Esophagus muscularis mucosa (tissue), 4 donors: ENCODE measurements around the gene MAGEB2. TPM values are rescaled to one million over a fixed set of nuclear protein-coding genes. Genes with fewer than 3 reads are reported as not detected.

Source experiments
- DNase-seq: peaks from one replicate; pipeline ENCODE4 v3.0.0-alpha.2; 2017; ENCODE audit errors: extremely low spot score
- H3K27ac ChIP-seq, 4 donors: fragments of 200-600 bp; sonication (generic); replicated peaks in 1 of 4; 1 replicate in 3 of 4; 2 replicates in 1 of 4; pipeline ENCODE4 v1.5.1; 2016 to 2019; ENCODE audit warnings: mild to moderate bottlenecking in 1 of 4
- H3K27me3 ChIP-seq, 4 donors: fragments of 200-600 bp; sonication (generic); one replicate each; pipeline versions ENCODE4 v1.5.1 to v1.6.0; 2016 to 2019
- H3K36me3 ChIP-seq, 4 donors: fragments of 200-600 bp; sonication (generic); one replicate each; pipeline ENCODE4 v1.5.1; 2016 to 2019
- H3K4me1 ChIP-seq, 4 donors: fragments of 200-600 bp; sonication (generic); one replicate each; pipeline ENCODE4 v1.5.1; 2016 to 2019
- H3K4me3 ChIP-seq, 4 donors: fragments of 200-600 bp; sonication (generic); 1 replicate in 2 of 4; 2 replicates in 2 of 4; pipeline ENCODE4 v1.5.1; 2016 to 2019; ENCODE audit warnings: mild to moderate bottlenecking in 4 of 4, moderate library complexity in 1 of 4
- H3K9me3 ChIP-seq, 4 donors: fragments of 200-600 bp; sonication (generic); 1 replicate in 3 of 4; 2 replicates in 1 of 4; pipeline ENCODE4 v1.5.1; 2016 to 2019
- CTCF ChIP-seq, 3 experiments: fragments of 200-600 bp in 2 of 3; fragments of 450-650 bp in 1 of 3; sonication (generic) in 2 of 3; IDR thresholded peaks; one replicate each; pipeline ENCODE4 v1.5.1; 2017 to 2019; ENCODE audit warnings: antibody characterized with exemption in 3 of 3, mild to moderate bottlenecking in 2 of 3, moderate library complexity in 1 of 3
- EP300 ChIP-seq: sonication (generic); formaldehyde crosslinking; IDR thresholded peaks from one replicate; pipeline ENCODE4 v1.6.1; 2017; ENCODE audit warnings: antibody characterized with exemption
- POLR2A ChIP-seq: fragments of 450-650 bp; IDR thresholded peaks from one replicate; pipeline ENCODE4 v1.6.1; 2017; ENCODE audit warnings: antibody characterized with exemption, moderate library complexity, mild to moderate bottlenecking, low read depth
- POLR2AphosphoS5 ChIP-seq, 2 donors: sonication (generic); formaldehyde crosslinking; IDR thresholded peaks; one replicate each; pipeline ENCODE4 v1.6.1; 2017; ENCODE audit warnings: antibody characterized with exemption in 2 of 2
- WGBS: methylation state at CpG from one replicate; pipeline ENCODE4 v1.1.5; 2018; 5-methylcytosine and 5-hydroxymethylcytosine counted together
- intact Hi-C: fragments of 100-400 bp; cut with DNase I; formaldehyde crosslinking; loops from one replicate; pipeline ENCODE4 v1.15.1; 2023
- total RNA-seq, 4 donors: library from RNA; depleted of rRNA; stranded (reverse); fragments of >200 nt; gene quantifications; one replicate each; pipeline versions ENCODE4 v1.1.0 to v1.2.1, GENCODE V29; 2016

MAGEB2 gene
- total RNA-seq, 4 donors from 2014 or later = not detected

- DNase-seq = no peak
- H3K4me3 ChIP-seq = no peak within 1 kb of the TSS
- intact Hi-C loops = no loop called here
- WGBS = 84% methylated on average over 14 of the region's 38 CpGs
- TF ChIP-seq CTCF (IDR thresholded peaks at IDR 0.05) (no peak), POLR2A (no peak), POLR2AphosphoS5 (IDR thresholded peaks at IDR 0.05) (no peak), EP300 (no peak)
- no peaks in the 10 kb centered on the region for H3K27me3 ChIP-seq
- H3K4me1 ChIP-seq = no peaks in the 10 kb centered on the region
- no peaks in the 10 kb centered on the region for H3K36me3 ChIP-seq
- no peak within 1 kb of the TSS for H3K27ac ChIP-seq
- H3K9me3 ChIP-seq = no peaks in the 10 kb centered on the region
These were observed 31.6 kb downstream of the MAGEB2 start, which contains the start of gene MAGEB1 for GRCh38 chrX:30246769-30247489. TSS of gene MAGEB1 (plus strand) at chrX:30247146. CDS start at chrX:30250494, 3,348 bp downstream.

GRCh38 chrX:30248854-30249253 is 33.5 kb downstream of the MAGEB2 start:
- WGBS = 66% methylated on average over 4 of the region's 4 CpGs
- H3K27me3 ChIP-seq = no peaks in the 10 kb centered on the region
- no peaks in the 10 kb centered on the region for H3K36me3 ChIP-seq
- H3K9me3 ChIP-seq = no peaks in the 10 kb centered on the region
- H3K4me3 ChIP-seq = no peak overlapping the region
- TF ChIP-seq POLR2AphosphoS5 (IDR thresholded peaks at IDR 0.05) = no peak
- TF ChIP-seq CTCF (IDR thresholded peaks at IDR 0.05) = no peak
- TF ChIP-seq EP300 = no peak
- TF ChIP-seq POLR2A = no peak
- H3K4me1 ChIP-seq = no peaks in the 10 kb centered on the region
- no peak for DNase-seq
- H3K27ac ChIP-seq = no peak overlapping the region
- intact Hi-C loops = no loop called here

- DNase-seq = no peak
- no peak overlapping the region for H3K4me3 ChIP-seq
- no peak overlapping the region for H3K27ac ChIP-seq
- intact Hi-C loops = no loop called here
- 17% methylated on average over 1 of the region's 1 CpG for WGBS
- no peaks in the 10 kb centered on the region for H3K4me1 ChIP-seq
- H3K27me3 ChIP-seq = no peaks in the 10 kb centered on the region
- H3K9me3 ChIP-seq = no peaks in the 10 kb centered on the region
- no peak for TF ChIP-seq EP300
- no peak for TF ChIP-seq POLR2A
- no peak for TF ChIP-seq CTCF (IDR thresholded peaks at IDR 0.05)
- no peak for TF ChIP-seq POLR2AphosphoS5 (IDR thresholded peaks at IDR 0.05)
- H3K36me3 ChIP-seq = no peaks in the 10 kb centered on the region
These were observed 37.9 kb downstream of the MAGEB2 start for GRCh38 chrX:30253257-30253656.

GRCh38 chrX:30259927-30260326 is 44.6 kb downstream of the MAGEB2 start:
- no peak for DNase-seq
- no peaks in the 10 kb centered on the region for H3K27me3 ChIP-seq
- H3K4me3 ChIP-seq = no peak overlapping the region
- TF ChIP-seq EP300 (no peak), CTCF (IDR thresholded peaks at IDR 0.05) (no peak), POLR2A (no peak), POLR2AphosphoS5 (IDR thresholded peaks at IDR 0.05) (no peak)
- H3K36me3 ChIP-seq = no peaks in the 10 kb centered on the region
- 55% methylated on average over 2 of the region's 2 CpGs for WGBS
- H3K9me3 ChIP-seq = no peaks in the 10 kb centered on the region
- intact Hi-C loops = no loop called here
- no peaks in the 10 kb centered on the region for H3K4me1 ChIP-seq
- no peak overlapping the region for H3K27ac ChIP-seq

GRCh38 chrX:30261012-30261411 is 45.6 kb downstream of the MAGEB2 start:
- H3K4me1 ChIP-seq = no peaks in the 10 kb centered on the region
- H3K27me3 ChIP-seq = no peaks in the 10 kb centered on the region
- intact Hi-C loops = no loop called here
- H3K27ac ChIP-seq = no peak overlapping the region
- no peak overlapping the region for H3K4me3 ChIP-seq
- no peak for DNase-seq
- no peaks in the 10 kb centered on the region for H3K9me3 ChIP-seq
- no peaks in the 10 kb centered on the region for H3K36me3 ChIP-seq
- TF ChIP-seq CTCF (IDR thresholded peaks at IDR 0.05) (no peak), POLR2AphosphoS5 (IDR thresholded peaks at IDR 0.05) (no peak), POLR2A (no peak), EP300 (no peak)
